Cardiac fibroblast (primary cell): ENCODE results near the gene CASZ1.

Source experiments
- DNase-seq, 2 donors: peaks; one replicate each; pipeline versions ENCODE4 v3.0.0 to v3.0.0-alpha.2; 2010; ENCODE audit warnings: low read depth in 2 of 2
- H3K4me3 ChIP-seq, 2 donors: replicated peaks in 1 of 2; 1 replicate in 1 of 2; 2 replicates in 1 of 2; pipeline ENCODE4 v1.5.1; 2011; ENCODE audit warnings: low read depth in 2 of 2, low read length in 2 of 2, mild to moderate bottlenecking in 2 of 2, moderate library complexity in 1 of 2
- CTCF ChIP-seq: IDR thresholded peaks from one replicate; pipeline ENCODE4 v1.5.1; 2011; ENCODE audit warnings: low read depth, mild to moderate bottlenecking, low read length, inconsistent platforms

Gene CASZ1

GRCh38 chr1:10816233-10816632 lies 19.8 kb upstream of the CASZ1 start:
- no peak overlapping the region for H3K4me3 ChIP-seq
- DNase-seq, result no peak
- no peak for TF ChIP-seq CTCF

GRCh38 chr1:10815858-10816195 lies 19.4 kb upstream of the CASZ1 start:
- no peak for TF ChIP-seq CTCF
- H3K4me3 ChIP-seq, result no peak overlapping the region
- no peak for DNase-seq

- H3K4me3 ChIP-seq, result no peak overlapping the region
- no peak for DNase-seq
- no peak for TF ChIP-seq CTCF
Observed at GRCh38 chr1:10814976-10815857, 18.8 kb upstream of the CASZ1 start.

GRCh38 chr1:10814312-10814711 lies 17.9 kb upstream of the CASZ1 start:
- DNase-seq, result no peak
- no peak for TF ChIP-seq CTCF
- no peak overlapping the region for H3K4me3 ChIP-seq

- TF ChIP-seq CTCF, result no peak
- no peak for DNase-seq
- no peak overlapping the region for H3K4me3 ChIP-seq
Observed at GRCh38 chr1:10813799-10814198, 17.4 kb upstream of the CASZ1 start.

GRCh38 chr1:10812387-10812915 lies 16.0 kb upstream of the CASZ1 start:
- no peak for DNase-seq
- no peak overlapping the region for H3K4me3 ChIP-seq
- TF ChIP-seq CTCF, result no peak
